ENCODE measurements around the gene KBTBD3.

GRCh38 chr11:106047631-106048030 is 29.5 kb downstream of the KBTBD3 start:
- TF ChIP-seq EZH2 (IDR thresholded peaks at IDR 0.05; ENCODE audit: low read depth) (no peak), CTCF (conservative IDR thresholded peaks at IDR 0.05) (no peak)

Measured in PC-9 (cell line).